ENCODE measurements around the gene ELOVL6.

Gene ELOVL6

GRCh38 chr4:110071466-110071865, 126.9 kb downstream of the ELOVL6 start:
- H3K27ac ChIP-seq, result no peak overlapping the region
- TF ChIP-seq CTCF (conservative IDR thresholded peaks at IDR 0.05), result no peak

- TF ChIP-seq CTCF (conservative IDR thresholded peaks at IDR 0.05), result no peak
- H3K27ac ChIP-seq, result no peak overlapping the region
These were observed 130.2 kb downstream of the ELOVL6 start for GRCh38 chr4:110068248-110068647.

GRCh38 chr4:110064934-110065333, 133.5 kb downstream of the ELOVL6 start:
- H3K27ac ChIP-seq, result no peak overlapping the region
- no peak for TF ChIP-seq CTCF (conservative IDR thresholded peaks at IDR 0.05)

- no peak overlapping the region for H3K27ac ChIP-seq
- TF ChIP-seq CTCF (conservative IDR thresholded peaks at IDR 0.05), result no peak
These were observed 134.1 kb downstream of the ELOVL6 start for GRCh38 chr4:110064295-110064694.

GRCh38 chr4:110062166-110062565, 136.2 kb downstream of the ELOVL6 start:
- H3K27ac ChIP-seq, result no peak overlapping the region
- no peak for TF ChIP-seq CTCF (conservative IDR thresholded peaks at IDR 0.05)

GRCh38 chr4:110061076-110061475, 137.3 kb downstream of the ELOVL6 start:
- TF ChIP-seq CTCF (conservative IDR thresholded peaks at IDR 0.05), result no peak
- no peak overlapping the region for H3K27ac ChIP-seq

GRCh38 chr4:110059556-110060191, 138.7 kb downstream of the ELOVL6 start:
- H3K27ac ChIP-seq, result no peak overlapping the region
- TF ChIP-seq CTCF (conservative IDR thresholded peaks at IDR 0.05), result no peak

All from VCaP (cell line).